Stimulated activated naive CD4-positive, alpha-beta T cell (primary cell): ENCODE measurements around the gene SPCS2.
"Not testable (repeated sequence)": the region's sequence is repeated elsewhere in the genome, so short reads cannot be mapped to it uniquely, and the experiment has no call there.

Experiments used
- DNase-seq, 6 experiments: peaks; one replicate each; lab custom pipeline; 2025; lab: John Stamatoyannopoulos, UW

SPCS2 gene

DNA sequence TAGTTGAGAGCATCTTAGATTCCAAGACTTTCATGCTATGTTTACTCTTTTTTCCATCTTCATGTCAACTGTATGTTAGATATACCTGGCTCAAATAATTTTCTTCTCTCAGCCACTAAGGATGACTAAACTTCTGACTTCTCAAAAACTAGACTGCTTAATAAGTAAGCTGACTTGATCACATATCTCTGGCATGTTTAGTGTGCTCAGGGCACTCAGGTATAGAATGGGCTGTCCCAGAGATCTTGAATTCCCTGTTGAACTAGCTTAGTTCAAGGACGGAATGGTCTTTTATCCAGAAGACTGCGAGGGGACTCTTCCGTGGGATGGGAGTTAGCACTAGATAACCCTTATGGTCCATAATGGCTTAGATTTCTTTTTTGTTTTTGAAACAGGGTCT lies 52.6 kb downstream of the SPCS2 start:
- DNase-seq = no peak

DNA sequence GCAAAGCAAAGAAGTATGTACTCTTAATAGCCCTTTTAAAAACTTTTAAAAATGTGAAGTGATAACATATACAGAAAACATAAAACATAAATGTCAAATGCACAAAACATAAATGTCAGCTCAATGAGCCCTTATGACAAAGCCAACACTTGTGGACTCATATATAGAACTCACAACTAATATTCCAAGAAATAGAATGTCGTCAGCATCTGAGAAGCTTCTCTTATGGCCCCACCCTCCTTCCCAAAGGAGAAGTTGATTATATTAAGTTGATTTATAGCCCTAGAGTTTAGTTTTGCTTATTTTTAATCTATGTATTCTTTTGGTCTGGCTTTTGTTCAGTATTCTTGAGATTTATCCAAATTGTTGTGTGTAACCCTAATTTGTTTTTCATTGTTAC lies 53.5 kb downstream of the SPCS2 start:
- no peak for DNase-seq

DNA sequence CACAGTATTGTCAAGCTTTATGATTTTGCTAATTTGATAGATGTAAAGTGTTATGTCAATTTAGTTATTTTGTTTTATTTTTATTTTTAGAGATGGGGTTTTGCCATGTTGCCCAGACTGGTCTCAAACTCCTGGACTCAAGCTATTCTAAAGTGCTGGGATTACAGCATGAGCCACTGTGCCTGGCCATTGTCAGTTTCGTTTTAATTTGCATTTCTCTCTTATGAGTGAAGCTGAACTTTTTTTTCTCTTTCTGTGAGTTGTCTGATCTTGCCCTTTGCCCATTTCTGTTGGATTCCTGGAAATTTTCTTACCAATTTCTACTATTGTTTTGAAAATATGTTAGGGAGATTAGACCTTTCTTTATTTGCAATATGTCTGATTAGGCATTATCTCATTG lies 55.1 kb downstream of the SPCS2 start:
- no peak for DNase-seq

DNA sequence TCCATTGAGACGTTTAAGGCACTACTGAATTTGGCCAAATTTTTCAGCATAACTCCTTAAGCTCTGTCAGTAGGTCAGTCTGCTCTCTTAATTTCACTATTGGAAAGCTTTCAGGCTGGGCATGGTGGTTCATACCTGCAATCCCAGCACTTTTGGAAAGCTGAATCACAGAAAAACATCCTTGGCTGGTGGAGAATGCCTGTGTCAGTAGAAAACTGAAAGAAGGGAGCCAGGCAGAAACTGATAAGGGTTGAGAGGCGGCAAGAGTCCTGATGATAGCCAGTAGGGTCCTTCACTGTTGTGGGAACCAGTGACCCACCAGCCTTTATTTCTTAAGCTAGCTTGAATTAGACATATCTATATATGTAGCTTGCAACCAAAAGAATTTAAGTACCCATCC lies 62.3 kb downstream of the SPCS2 start:
- DNase-seq = no peak

DNA sequence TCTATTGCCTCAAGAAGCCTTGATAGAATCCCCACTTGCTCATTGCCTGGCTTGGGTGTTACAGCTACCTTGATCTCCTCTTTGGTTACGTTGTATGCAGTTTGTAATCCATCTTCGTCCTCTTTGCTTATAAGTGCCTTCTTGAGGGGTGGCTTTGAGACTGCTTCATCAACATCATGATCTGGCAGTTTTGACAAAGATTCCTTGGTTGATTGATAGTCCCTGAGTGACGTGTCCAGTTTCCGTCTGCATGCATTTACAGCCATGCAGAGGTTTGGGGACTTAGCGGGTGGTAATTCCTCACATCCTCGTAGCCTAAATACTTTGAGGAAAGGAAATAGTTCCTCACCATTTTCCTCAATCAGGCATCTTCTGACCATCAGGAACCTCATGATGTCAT lies 62.8 kb downstream of the SPCS2 start:
- DNase-seq = no peak

DNA sequence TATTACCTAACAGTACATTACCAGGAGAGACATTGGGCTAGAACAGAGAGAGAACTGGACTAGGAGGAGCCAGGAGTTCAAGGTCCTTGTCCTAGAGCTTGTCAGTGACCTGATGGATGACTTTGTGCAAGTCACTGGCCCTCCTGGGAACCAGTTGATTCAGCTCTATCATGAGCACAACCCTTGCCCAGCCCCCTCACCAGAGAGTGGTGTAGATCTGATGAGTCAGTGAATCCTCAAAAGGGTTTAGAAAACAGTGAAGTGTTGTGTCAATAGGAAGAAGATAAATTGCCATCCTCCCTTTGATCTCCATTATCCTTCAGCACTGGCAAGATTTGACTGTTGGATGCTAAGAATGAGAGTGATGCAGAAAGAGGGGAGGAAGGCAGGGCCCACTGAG lies 64.0 kb downstream of the SPCS2 start:
- no peak for DNase-seq

DNA sequence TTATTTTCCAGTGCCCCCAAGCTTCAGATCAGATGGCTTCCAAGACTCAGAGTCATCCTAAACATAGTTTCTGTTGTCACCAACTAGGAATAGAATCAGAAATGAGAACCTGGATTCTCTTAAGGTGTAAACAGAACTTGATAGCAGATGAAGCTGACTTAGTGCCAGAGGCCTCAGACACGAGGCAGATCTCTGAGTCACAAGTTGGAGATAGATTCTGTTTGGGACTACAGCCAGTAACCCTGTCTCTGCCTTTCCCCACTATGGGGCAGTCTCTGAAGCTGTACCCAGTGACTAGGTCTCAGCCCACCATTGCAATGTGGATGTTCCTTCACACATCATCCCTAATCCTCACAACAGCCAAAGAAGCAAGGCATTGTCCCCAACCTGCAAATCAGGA lies 65.1 kb downstream of the SPCS2 start:
- DNase-seq = no peak

DNA sequence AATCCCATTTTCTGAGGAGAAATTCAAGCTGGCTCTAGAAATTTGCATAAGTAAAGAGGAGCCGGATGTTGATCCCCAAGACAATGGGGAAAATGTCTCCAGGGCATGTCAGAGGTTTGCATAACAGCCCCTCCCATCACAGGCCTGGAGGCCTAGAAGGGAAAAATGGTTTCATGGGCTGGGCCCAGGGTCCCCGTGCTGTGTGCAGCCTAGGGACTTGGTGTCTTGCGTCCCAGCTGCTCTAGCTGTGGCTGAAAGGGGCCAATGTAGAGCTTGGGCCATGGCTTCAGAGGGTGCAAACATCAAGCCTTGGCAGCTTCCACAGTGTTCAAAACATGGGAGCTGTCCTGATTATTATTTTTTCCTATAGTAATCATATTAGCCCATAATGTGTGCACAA lies 70.1 kb downstream of the SPCS2 start:
- not testable (repeated sequence) for DNase-seq

DNA sequence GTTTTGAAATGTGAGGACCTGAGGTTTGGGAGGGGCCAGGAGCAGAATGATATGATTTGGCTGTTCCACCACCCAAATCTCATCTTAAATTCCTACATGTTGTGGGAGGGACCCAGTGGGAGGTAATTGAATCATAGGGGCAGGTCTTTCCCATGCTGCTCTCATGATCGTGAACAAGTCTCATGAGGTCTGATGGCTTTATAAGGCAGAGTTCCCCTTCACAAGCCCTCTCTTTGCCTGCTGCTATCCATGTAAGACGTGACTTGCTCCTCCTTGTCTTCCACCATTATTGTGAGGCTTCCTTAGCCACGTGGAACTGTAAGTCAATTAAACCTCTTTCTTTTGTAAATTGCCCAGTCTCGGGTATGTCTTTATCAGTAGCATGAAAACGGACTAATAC lies 71.3 kb downstream of the SPCS2 start:
- DNase-seq = not testable (repeated sequence)

DNA sequence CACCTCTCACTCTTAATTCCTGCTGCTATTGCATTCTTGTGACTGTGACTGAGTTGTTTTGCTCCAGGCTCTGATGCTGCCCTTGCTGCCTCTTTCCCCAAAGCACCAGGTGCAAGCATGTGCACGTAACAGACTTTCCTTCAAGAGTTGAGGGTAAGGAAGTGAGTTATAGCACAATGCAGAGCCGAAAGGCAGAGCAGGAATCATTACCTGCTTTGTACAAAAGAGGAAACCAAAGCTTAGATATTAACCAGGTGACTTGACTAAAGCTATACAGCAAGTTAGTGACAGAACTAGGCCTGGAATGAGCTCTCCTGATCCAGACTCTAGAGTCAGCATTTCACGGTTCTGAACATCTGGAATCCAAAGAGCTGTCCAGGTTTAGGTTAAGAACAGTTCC lies 73.2 kb downstream of the SPCS2 start:
- no peak for DNase-seq

DNA sequence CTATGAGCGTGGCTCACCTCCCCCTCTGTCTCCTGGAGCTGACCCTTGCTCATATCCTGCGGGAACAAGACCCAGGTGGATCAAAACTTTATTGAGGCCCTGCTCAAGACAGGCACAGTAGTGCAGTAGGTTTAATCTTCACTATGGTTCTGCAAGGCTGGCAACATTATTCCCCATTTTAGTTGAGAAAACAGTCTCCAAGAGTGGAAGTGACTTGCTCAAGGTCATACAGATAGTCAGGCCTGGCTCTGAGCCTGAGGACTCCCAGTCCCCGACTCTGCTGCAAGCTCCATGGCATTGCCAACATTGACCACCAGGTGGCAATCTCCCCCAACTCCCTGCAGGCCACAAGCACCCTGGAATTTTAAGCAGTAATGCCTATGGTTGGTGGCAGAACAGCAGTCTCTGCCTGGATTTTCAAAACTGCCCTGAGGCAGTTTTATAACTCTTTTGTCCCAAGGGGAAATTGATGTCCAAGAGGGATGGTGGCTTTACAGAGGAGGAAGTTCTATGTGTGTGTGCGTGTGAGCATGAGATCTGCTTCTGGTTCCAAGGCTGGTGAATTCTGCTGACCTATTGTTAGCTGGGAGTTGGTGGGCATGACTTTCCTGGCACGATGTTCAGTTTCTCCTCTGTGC lies 73.8 kb downstream of the SPCS2 start:
- DNase-seq = peak; percentile 29 to 74 (median 52)

DNA sequence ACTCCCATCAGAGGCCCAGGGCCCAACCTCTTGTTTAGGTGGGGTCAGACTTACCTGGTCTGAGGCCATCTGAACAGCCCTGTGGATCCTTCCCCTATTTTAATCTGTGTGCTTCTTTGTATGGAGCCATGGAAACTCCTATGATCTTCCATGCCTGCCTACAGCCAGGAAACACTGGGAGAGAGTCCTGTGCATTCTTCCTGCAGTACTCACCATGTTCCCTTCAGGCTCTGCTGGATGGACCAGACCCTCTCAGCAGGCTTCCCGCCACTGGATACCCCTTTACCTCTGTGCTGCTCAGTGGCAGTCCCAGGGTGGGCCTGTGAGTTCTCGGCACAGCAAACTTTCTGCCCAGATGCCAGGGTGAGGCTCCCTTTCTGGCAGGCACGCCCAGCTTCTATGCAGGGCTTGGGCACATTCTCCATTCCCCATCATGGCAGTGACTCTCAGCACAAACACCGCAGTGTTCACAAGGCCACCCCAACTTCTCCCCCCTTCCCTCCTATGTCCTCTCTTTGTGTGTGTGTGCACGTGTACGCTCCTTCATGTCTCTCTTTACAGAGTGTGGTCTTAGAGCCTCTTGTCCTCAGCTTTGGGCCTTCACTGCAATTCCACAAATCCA lies 74.5 kb downstream of the SPCS2 start:
- DNase-seq = no peak

DNA sequence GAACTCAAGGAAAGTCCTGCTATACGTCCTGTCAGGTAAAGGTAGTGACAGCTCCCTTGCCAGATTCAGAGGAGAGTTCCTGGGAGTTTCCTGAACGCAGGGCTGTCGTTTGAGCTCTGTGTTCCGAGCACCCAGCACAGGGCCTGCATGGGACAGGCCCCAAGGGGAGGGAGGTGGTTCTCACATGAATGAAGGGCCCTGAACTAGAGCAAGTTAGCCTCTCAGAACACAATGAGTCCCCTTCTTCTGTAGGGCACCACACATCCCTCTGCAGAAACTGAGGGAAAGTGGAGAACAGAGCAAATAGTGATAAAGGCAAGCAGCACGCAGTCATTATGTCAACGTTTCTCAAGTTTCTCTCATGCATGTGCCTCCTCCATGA lies 75.0 kb downstream of the SPCS2 start:
- DNase-seq = no peak

DNA sequence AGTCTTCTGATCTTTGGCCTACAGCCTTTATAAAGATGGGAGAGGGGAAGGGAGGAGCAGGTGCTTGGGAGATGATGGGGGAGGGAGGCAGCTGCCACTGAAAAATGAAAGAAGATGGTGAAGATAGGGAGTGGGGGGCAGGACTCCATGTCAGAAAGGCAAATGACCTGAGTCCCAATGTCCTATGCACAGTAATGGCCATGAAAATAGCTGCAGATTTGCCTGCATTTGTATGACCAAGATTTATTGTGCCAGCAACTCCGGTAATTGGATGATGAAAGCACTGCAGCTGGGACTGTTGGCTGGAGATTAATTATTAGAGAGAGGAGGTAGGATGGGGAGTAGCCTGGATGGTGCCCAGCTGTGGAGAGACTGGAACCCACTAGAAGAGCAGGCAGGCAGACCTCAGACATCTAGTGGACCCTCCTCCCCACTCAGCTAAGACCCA lies 75.7 kb downstream of the SPCS2 start:
- DNase-seq = no peak

DNA sequence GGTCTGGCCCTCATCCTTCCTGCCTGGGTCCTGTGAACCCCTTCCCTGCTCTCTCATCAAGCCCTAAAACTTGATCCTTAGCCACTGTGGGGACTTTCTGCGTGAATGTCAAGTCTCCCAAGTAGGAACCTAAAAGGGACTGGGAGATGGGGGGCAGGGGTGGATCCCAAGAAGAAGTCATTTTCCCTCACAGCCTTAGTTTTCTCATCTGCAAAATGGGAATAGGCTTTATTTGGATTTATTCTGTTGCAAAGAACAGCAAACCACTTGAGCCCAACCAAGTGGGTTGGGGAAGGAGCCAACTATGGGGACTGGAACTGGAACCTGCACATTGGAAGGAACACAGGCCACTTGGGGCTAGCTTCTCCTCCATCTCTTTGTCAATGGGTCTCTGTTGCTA lies 76.5 kb downstream of the SPCS2 start:
- no peak for DNase-seq

DNA sequence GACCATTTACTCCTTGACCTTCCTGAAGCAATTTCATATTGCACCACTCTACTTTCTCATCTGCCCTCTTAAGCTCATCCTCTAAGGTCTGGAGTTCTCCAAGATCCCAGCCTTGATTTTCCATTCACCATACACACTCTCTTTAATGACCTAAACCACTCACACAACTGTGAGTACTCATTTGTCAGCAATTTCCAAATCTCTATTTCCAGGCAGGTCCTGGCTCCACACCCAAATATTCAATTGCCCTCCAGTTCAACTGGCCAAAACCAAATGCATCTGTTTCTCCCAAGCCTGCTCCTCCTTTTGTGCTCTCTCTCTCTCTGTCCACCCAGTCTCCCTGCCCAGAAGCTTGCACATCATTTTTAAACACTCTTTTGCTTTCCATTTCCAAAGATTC lies 79.3 kb downstream of the SPCS2 start:
- no peak for DNase-seq
